T-helper 2 cell treated with Interferon-gamma antibody and Interleukin-4, amounts not matched to agents 5 μg/mL and 100 μg/mL, for 36 hours (primary cell): ENCODE data around the gene SPEG.

Experiments used
- DNase-seq: peaks from one replicate; pipeline ENCODE4 v3.0.0; 2021; ENCODE audit warnings: low spot score
- H3K27ac Mint-ChIP-seq: one replicate; pipeline ENCODE4 v1.8.0; 2021; ENCODE audit warnings: mild to moderate bottlenecking, mixed read lengths
- H3K27me3 Mint-ChIP-seq: one replicate; pipeline ENCODE4 v1.8.0; 2021; ENCODE audit warnings: low read depth, mixed read lengths
- H3K36me3 Mint-ChIP-seq: one replicate; pipeline ENCODE4 v1.8.0; 2021; ENCODE audit warnings: low read depth, mixed read lengths
- H3K4me1 Mint-ChIP-seq: one replicate; pipeline ENCODE4 v1.8.0; 2021; ENCODE audit warnings: low read depth, mixed read lengths
- H3K4me3 Mint-ChIP-seq: one replicate; pipeline ENCODE4 v1.8.0; 2022; ENCODE audit warnings: mild to moderate bottlenecking, moderate library complexity, mixed read lengths
- H3K9me3 Mint-ChIP-seq: one replicate; pipeline ENCODE4 v1.8.0; 2021; ENCODE audit warnings: mixed read lengths

SPEG gene

DNA sequence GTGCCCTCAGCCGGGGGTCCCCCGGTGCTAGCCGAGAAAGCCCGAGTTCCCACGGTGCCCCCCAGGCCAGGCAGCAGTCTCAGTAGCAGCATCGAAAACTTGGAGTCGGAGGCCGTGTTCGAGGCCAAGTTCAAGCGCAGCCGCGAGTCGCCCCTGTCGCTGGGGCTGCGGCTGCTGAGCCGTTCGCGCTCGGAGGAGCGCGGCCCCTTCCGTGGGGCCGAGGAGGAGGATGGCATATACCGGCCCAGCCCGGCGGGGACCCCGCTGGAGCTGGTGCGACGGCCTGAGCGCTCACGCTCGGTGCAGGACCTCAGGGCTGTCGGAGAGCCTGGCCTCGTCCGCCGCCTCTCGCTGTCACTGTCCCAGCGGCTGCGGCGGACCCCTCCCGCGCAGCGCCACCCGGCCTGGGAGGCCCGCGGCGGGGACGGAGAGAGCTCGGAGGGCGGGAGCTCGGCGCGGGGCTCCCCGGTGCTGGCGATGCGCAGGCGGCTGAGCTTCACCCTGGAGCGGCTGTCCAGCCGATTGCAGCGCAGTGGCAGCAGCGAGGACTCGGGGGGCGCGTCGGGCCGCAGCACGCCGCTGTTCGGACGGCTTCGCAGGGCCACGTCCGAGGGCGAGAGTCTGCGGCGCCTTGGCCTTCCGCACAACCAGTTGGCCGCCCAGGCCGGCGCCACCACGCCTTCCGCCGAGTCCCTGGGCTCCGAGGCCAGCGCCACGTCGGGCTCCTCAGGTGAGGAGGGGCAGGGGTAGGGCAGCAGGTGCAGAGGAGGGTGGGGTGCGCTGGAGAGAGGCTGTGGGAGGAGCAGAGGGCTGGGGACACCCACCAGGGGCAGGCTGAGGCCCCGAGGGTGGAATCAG is 49.9 kb downstream of the SPEG start:
- Mint-ChIP-seq H3K4me3 (no peak overlapping the region), H3K27me3 (peaks cover 50% of the 10 kb centered on the region), H3K4me1 (no peaks in the 10 kb centered on the region), H3K27ac (no peak overlapping the region), H3K36me3 (no peaks in the 10 kb centered on the region), H3K9me3 (no peaks in the 10 kb centered on the region)
- DNase-seq = no peak

DNA sequence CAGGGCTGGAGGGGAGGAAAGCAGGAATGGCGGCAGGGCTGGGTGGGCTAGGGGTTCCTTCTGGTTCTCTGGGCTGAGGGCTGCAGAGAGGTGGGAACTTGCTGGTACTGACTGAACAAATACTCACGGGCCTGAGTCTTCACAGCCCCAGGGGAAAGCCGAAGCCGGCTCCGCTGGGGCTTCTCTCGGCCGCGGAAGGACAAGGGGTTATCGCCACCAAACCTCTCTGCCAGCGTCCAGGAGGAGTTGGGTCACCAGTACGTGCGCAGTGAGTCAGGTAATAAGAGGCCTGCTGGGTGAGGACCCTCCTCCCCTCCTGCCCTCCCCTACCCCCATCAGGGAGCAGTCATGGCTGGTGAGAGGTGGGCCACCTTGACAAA is 50.5 kb downstream of the SPEG start:
- no peak for DNase-seq
- Mint-ChIP-seq H3K27me3 (peaks cover 50% of the 10 kb centered on the region), H3K4me3 (no peak overlapping the region)

DNA sequence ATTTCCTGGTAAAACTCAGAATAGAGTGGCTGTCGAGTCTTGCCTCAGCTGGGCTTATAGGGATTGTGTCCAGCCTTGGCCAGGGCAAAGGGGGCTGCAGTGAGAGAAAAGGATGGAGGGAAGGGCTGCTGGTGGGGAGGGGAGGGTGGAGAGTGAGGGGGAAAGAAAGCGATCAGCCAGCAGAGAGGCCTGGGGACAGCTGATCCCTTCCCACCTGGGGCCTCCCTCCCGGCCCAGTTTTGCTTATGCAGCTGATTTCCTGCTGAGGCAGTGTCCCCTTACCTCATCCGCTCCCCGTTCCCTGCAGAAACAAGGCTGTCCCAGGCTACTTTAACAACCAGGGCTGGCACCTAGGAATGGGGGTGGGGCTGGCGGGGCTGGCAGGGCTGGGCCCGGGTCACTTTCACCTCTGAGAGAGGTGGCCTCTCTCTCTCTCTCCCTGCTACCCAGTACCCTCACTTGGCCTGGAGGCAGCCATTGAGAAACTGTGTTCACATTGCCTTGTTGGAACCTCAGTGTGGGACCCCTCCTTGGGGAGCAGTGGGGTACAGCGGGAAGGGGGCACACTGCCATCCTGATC is 51.8 kb downstream of the SPEG start:
- H3K4me1 Mint-ChIP-seq = no peaks in the 10 kb centered on the region
- H3K27me3 Mint-ChIP-seq = peaks cover 46% of the 10 kb centered on the region
- no peak overlapping the region for H3K27ac Mint-ChIP-seq

More for the DNA sequence above, 50.5 kb downstream of the SPEG start:
- H3K9me3 Mint-ChIP-seq = no peaks in the 10 kb centered on the region
- H3K36me3 Mint-ChIP-seq = no peaks in the 10 kb centered on the region
- H3K4me1 Mint-ChIP-seq = no peaks in the 10 kb centered on the region
- H3K27ac Mint-ChIP-seq = no peak overlapping the region

DNA sequence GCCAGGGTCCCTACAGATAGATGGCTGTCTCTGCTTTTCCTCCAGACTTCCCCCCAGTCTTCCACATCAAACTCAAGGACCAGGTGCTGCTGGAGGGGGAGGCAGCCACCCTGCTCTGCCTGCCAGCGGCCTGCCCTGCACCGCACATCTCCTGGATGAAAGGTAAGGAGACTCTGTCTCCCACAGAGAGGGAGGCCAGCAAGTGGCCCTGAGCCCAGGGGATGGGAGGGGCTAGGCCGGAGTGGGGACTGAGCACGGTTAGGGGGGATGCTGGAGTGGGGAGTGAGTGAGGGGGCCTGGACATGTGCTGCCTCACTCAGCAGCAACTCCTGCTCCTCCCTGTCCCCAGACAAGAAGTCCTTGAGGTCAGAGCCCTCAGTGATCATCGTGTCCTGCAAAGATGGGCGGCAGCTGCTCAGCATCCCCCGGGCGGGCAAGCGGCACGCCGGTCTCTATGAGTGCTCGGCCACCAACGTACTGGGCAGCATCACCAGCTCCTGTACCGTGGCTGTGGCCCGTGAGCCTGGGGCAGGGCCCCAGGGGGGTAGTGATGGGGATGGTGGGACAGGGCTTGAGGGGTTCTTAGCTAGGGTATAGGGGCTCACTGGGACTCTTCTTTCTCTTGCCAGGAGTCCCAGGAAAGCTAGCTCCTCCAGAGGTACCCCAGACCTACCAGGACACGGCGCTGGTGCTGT is 53.7 kb downstream of the SPEG start:
- peaks cover 35% of the 10 kb centered on the region for H3K27me3 Mint-ChIP-seq
- H3K4me1 Mint-ChIP-seq = no peaks in the 10 kb centered on the region
- H3K4me3 Mint-ChIP-seq = no peak overlapping the region
- no peak for DNase-seq
- no peak overlapping the region for H3K27ac Mint-ChIP-seq
- H3K9me3 Mint-ChIP-seq = no peaks in the 10 kb centered on the region
- H3K36me3 Mint-ChIP-seq = no peaks in the 10 kb centered on the region

More for the DNA sequence above, 51.8 kb downstream of the SPEG start:
- Mint-ChIP-seq H3K9me3 (no peaks in the 10 kb centered on the region), H3K36me3 (no peaks in the 10 kb centered on the region), H3K4me3 (no peak overlapping the region)
- no peak for DNase-seq

DNA sequence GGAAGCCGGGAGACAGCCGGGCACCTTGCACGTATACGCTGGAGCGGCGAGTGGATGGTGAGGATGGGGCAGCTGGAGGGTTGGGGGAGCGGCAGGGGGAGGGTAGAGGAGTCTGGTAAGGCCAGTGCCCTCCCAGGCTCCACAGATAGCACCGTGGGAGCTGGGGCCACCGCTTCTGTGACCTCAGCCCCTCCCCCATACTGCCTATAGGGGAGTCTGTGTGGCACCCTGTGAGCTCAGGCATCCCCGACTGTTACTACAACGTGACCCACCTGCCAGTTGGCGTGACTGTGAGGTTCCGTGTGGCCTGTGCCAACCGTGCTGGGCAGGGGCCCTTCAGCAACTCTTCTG is 54.2 kb downstream of the SPEG start:
- no peak overlapping the region for H3K27ac Mint-ChIP-seq
- no peak for DNase-seq
- H3K4me3 Mint-ChIP-seq = no peak overlapping the region

DNA sequence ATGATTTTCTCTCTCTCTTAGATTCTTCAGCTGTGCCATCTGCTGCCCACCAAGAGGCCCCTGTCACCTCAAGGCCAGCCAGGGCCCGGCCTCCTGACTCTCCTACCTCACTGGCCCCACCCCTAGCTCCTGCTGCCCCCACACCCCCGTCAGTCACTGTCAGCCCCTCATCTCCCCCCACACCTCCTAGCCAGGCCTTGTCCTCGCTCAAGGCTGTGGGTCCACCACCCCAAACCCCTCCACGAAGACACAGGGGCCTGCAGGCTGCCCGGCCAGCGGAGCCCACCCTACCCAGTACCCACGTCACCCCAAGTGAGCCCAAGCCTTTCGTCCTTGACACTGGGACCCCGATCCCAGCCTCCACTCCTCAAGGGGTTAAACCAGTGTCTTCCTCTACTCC is 54.7 kb downstream of the SPEG start:
- no peak overlapping the region for H3K4me3 Mint-ChIP-seq
- H3K27ac Mint-ChIP-seq = no peak overlapping the region
- no peaks in the 10 kb centered on the region for H3K4me1 Mint-ChIP-seq
- H3K27me3 Mint-ChIP-seq = peaks cover 36% of the 10 kb centered on the region
- H3K9me3 Mint-ChIP-seq = no peaks in the 10 kb centered on the region
- DNase-seq = no peak
- no peaks in the 10 kb centered on the region for H3K36me3 Mint-ChIP-seq

More for the DNA sequence above, 54.2 kb downstream of the SPEG start:
- peaks cover 37% of the 10 kb centered on the region for H3K27me3 Mint-ChIP-seq
- H3K9me3 Mint-ChIP-seq = no peaks in the 10 kb centered on the region
- H3K36me3 Mint-ChIP-seq = no peaks in the 10 kb centered on the region
- no peaks in the 10 kb centered on the region for H3K4me1 Mint-ChIP-seq

DNA sequence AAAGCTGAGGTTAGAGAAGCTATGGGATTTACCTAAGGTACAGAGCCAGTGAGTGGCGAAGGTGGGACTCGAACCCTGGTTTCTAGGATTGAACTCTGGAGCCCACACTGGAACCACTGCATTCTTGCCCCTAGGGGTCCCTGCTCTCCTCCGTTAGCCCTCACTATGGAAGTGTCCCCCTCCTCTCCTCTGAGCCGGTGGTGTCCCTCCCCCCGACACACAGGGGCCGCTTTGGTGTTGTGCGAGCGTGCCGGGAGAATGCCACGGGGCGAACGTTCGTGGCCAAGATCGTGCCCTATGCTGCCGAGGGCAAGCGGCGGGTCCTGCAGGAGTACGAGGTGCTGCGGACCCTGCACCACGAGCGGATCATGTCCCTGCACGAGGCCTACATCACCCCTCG is 55.5 kb downstream of the SPEG start:
- Mint-ChIP-seq H3K27me3 (peaks cover 41% of the 10 kb centered on the region), H3K4me1 (no peaks in the 10 kb centered on the region), H3K9me3 (no peaks in the 10 kb centered on the region), H3K4me3 (no peak overlapping the region), H3K36me3 (no peaks in the 10 kb centered on the region), H3K27ac (no peak overlapping the region)
- DNase-seq = no peak

DNA sequence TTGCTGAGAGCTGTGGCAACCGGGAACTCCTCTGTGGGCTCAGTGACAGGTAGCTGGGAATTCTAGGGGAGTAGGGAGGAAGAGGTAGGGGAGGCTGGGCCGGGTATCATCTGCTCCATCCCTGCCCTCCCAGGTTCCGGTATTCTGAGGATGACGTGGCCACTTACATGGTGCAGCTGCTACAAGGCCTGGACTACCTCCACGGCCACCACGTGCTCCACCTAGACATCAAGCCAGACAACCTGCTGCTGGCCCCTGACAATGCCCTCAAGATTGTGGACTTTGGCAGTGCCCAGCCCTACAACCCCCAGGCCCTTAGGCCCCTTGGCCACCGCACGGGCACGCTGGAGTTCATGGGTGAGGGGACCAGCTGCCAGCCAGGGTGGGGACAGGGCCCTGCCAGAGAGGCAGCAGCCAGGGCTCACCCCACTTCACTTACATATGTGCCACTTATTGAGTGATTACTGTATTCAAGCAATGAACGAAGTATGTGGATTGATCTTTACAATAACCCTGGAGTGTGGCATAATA is 56.0 kb downstream of the SPEG start:
- peaks cover 41% of the 10 kb centered on the region for H3K27me3 Mint-ChIP-seq
- DNase-seq = no peak
- no peak overlapping the region for H3K27ac Mint-ChIP-seq
- peaks cover 3% of the 10 kb centered on the region for H3K4me1 Mint-ChIP-seq
- no peak overlapping the region for H3K4me3 Mint-ChIP-seq
- no peaks in the 10 kb centered on the region for H3K9me3 Mint-ChIP-seq
- H3K36me3 Mint-ChIP-seq = no peaks in the 10 kb centered on the region

DNA sequence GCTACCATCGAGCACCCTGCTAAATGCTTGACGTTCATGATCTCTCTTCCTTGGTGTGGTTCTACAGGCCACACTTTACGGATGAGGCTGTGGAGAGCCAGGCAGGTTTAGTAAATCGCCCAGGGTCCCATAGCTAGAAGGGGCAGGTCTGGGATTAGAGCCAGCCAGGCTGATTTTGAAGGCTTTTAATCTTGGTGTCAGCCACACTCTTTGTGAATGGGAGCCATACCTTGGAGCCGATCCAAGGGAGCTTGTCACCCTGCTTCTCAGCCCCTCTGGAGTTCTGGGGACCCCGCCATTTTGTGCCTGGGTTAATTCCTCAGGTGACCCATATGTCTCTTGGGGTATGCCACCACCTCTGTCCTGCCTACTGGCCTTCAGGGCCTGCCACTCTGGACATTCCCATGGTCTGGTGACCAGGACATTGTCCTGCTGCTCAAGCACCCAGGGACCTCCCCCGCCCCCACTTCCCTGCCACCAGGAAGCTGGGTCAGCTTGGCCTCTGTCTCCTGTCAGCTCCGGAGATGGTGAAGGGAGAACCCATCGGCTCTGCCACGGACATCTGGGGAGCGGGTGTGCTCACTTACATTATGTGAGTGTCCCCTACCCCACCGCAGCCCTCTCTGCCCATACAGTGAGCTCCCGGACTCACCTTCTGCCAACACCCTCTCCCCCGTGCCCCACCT is 56.8 kb downstream of the SPEG start:
- H3K9me3 Mint-ChIP-seq = no peaks in the 10 kb centered on the region
- DNase-seq = no peak
- H3K4me3 Mint-ChIP-seq = no peak overlapping the region
- H3K36me3 Mint-ChIP-seq = no peaks in the 10 kb centered on the region
- H3K27ac Mint-ChIP-seq = no peak overlapping the region
- peaks cover 3% of the 10 kb centered on the region for H3K4me1 Mint-ChIP-seq
- H3K27me3 Mint-ChIP-seq = peaks cover 40% of the 10 kb centered on the region

DNA sequence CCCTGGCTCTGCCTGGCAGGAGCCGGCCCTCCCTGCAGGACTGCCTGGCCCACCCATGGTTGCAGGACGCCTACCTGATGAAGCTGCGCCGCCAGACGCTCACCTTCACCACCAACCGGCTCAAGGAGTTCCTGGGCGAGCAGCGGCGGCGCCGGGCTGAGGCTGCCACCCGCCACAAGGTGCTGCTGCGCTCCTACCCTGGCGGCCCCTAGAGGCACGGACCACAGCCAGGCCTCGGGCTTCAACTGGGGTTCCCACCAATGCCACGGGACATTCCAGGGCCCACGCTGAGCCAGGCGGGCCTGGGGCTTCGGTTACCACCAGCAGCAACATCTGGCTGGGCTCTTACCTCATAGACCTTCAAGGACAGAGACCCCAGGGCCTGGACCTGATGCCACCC is 57.9 kb downstream of the SPEG start:
- no peak overlapping the region for H3K27ac Mint-ChIP-seq
- H3K4me1 Mint-ChIP-seq = peaks cover 7% of the 10 kb centered on the region
- no peaks in the 10 kb centered on the region for H3K36me3 Mint-ChIP-seq
- no peak overlapping the region for H3K4me3 Mint-ChIP-seq
- DNase-seq = no peak
- H3K27me3 Mint-ChIP-seq = peaks cover 43% of the 10 kb centered on the region
- H3K9me3 Mint-ChIP-seq = no peaks in the 10 kb centered on the region

DNA sequence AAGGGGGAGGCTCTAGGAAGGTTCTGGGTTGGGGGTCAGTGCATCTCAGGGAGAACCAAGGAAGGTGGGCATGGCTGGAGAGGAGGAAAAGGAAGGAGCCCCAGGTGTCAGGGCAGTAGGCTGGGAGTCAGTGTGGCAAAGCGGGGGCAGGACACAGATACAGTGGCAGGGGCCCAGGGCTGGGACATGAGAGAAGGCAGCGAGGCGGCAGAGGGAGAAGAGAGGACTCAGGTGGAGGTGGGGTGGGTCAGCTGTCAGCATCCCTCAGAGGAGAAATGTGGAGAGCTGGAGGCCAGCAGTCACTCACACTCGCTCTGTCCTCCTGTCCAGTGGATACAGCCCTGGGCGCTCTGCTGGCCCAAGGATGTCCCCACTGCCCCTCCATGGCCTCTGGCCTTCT is 58.4 kb downstream of the SPEG start:
- no peak overlapping the region for H3K27ac Mint-ChIP-seq

DNA sequence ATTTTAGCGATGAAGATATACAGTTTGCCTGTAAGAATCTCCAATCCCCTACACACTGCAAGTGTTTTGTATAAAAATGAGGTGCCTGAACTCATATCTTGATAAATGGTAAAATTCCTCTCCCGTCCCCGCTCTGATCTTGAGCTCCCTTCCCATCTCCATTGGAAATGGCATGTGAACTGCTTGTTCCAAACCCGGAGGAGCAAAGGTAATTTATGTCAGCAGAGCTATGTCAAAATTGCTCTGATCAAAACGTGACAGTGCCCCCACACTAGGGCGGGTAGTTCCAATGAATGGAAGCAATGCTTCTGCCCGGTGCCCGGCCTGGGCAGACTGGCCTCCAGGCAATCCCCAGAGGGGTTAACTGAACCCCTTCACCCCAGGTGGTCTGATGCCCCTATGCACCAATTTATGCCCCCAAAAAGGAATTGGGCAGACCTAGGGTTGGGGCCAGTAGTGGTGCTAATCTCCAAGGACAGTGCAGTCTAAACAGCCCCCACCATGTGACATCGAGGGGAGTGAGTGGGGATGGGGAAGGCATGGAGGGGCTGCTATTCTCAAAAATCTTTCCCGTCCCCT is 60.4 kb downstream of the SPEG start:
- Mint-ChIP-seq H3K36me3 (peaks cover 1% of the 10 kb centered on the region), H3K27ac (no peak overlapping the region), H3K4me1 (peaks cover 21% of the 10 kb centered on the region), H3K4me3 (no peak overlapping the region), H3K27me3 (peaks cover 47% of the 10 kb centered on the region), H3K9me3 (no peaks in the 10 kb centered on the region)
- no peak for DNase-seq

More for the DNA sequence above, 58.4 kb downstream of the SPEG start:
- Mint-ChIP-seq H3K9me3 (no peaks in the 10 kb centered on the region), H3K27me3 (peaks cover 41% of the 10 kb centered on the region), H3K4me1 (peaks cover 8% of the 10 kb centered on the region), H3K4me3 (no peak overlapping the region), H3K36me3 (no peaks in the 10 kb centered on the region)
- no peak for DNase-seq

DNA sequence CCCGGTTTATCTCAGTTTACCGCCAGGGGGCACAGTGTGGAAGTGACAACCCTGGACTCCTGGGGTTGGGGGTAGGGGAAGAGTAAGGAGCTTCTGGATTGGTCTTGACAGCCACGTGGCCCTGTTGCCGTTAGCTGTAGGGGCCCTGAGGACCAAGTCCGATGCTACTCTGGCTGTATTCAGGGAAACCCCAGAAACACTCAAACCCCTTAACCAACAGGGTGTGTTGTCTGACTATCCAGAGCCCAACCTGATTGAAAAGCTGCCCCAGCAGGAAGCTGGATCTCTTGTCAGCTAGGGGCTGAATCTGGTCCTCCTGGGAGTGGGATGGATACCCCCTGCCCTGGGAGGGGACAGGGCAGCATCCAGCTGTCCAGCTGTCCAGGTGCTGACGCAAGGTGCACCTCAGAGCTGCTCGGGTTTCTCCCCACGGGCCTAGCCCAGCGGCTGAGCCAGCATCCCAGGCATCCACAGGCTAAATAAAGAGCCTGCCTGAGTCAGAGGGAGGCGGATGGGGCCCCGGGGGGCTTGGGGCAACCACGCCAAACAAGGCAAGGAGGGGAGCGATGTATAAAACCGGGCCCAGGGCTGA is 61.0 kb downstream of the SPEG start:
- H3K9me3 Mint-ChIP-seq = no peaks in the 10 kb centered on the region
- H3K36me3 Mint-ChIP-seq = peaks cover 1% of the 10 kb centered on the region
- peaks cover 24% of the 10 kb centered on the region for H3K4me1 Mint-ChIP-seq
- peaks cover 47% of the 10 kb centered on the region for H3K27me3 Mint-ChIP-seq
- DNase-seq = peak; percentile 36
- no peak overlapping the region for H3K4me3 Mint-ChIP-seq
- no peak overlapping the region for H3K27ac Mint-ChIP-seq
